ENCODE measurements around the gene NMRK2.
"Not testable (repeated sequence)": the region's sequence is repeated elsewhere in the genome, so short reads cannot be mapped to it uniquely, and the experiment has no call there.

NMRK2 gene, protein sequence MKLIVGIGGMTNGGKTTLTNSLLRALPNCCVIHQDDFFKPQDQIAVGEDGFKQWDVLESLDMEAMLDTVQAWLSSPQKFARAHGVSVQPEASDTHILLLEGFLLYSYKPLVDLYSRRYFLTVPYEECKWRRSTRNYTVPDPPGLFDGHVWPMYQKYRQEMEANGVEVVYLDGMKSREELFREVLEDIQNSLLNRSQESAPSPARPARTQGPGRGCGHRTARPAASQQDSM

DNA sequence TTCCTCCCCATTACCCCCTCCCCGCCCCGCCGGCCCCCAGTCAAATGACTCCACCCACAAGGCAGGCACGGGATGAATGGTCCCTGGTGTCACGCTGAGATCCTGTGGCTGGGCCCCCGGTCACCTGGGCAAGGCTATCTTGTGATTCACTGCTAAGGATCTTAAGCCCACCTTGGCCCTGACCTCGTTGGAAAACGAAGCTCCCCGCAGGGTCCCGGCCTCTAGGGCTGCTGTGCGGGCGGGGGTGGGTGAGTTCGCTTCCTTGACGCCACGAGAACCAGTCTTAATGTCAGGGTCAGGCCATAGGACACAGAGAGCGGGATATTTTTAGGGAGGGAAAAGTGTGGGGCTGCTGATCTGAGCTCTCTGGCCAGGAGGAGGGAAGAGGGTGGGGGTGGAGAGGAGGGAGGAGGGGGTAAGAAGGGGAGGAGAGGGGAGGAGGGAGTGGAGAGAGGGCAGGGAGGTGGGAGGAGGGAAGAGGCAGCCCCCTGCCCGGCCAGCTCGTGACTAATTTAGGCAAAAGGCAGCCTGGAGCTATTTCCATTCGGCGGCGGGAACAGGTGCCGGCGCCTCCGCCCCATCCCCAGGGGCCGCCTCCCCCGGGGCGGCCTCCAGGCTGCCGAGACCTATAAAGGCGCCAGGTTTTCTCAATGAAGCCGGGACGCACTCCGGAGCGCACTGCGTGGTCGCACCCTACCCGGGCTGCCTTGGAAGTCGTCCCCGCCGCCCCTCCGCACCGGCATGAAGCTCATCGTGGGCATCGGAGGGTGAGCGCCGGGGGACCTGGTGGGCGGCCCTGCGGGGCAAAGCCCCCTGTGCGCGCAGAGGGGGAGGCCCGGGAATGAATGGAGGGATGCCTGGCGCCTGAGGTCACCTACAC, at the start of gene NMRK2:
Gene NMRK2, plus strand, starts transcription at position 139 of the 880 bp plus-strand sequence. Its CDS starts 603 bp downstream, at position 742.
- H3K9ac ChIP-seq (ENCODE audit: insufficient read length): no peak within 1 kb of the TSS

DNA sequence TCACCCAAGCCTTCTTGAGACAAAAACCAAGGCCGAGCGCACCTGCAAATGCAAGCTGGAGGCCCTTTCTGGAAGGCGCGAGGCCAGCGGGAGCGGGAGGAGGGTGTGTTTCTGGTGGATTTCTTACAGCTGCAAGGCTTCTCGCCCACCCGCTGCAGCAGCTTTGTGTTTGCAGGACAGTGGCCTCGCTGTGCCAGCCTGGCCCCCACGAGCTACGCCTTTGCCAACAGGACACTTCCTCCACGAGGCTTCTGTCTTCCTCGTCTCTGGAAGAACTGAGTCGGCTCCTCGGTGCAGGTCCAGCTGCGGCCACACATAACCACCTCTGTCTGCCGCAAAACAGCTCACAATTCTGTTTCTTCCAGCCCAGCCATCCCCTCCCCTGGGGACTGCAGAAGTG, 42.3 kb upstream of the NMRK2 start:
- H3K4me3 ChIP-seq: no peak overlapping the region
- DNase-seq (ENCODE audit: low read depth, low spot score): no peak
- H3K9me3 ChIP-seq (ENCODE audit: low read depth, low read length): no peaks in the 10 kb centered on the region
- TF ChIP-seq EZH2 (IDR thresholded peaks at IDR 0.05) (no peak), FOXP2 (optimal IDR thresholded peaks at IDR 0.05; ENCODE audit: control extremely low read depth, extremely low read length, insufficient read depth) (no peak), POLR2AphosphoS5 (IDR thresholded peaks at IDR 0.05; ENCODE audit: borderline replicate concordance, low read depth, low read length) (no peak)
- H3K9ac ChIP-seq (ENCODE audit: insufficient read length): no peak overlapping the region
- no peaks in the 10 kb centered on the region for H3K36me3 ChIP-seq (ENCODE audit: insufficient read depth, low read length)
- no peak overlapping the region for H3K27ac ChIP-seq

More for the DNA sequence above, at the start of gene NMRK2:
- Histone ChIP-seq H3K27ac (no peak within 1 kb of the TSS), H3K36me3 (ENCODE audit: insufficient read depth, low read length) (no peaks in the 10 kb centered on the region), H3K9me3 (ENCODE audit: low read depth, low read length) (no peaks in the 10 kb centered on the region), H3K4me3 (peak within 1 kb of the TSS; percentile 28; the same call in 1 of the 2 replicates)
- TF ChIP-seq EZH2 (IDR thresholded peaks at IDR 0.05): peak; percentile 62
- no peak for TF ChIP-seq FOXP2 (optimal IDR thresholded peaks at IDR 0.05; ENCODE audit: control extremely low read depth, extremely low read length, insufficient read depth)
- TF ChIP-seq POLR2AphosphoS5 (IDR thresholded peaks at IDR 0.05; ENCODE audit: borderline replicate concordance, low read depth, low read length): no peak
- DNase-seq (ENCODE audit: low read depth, low spot score): no peak

DNA sequence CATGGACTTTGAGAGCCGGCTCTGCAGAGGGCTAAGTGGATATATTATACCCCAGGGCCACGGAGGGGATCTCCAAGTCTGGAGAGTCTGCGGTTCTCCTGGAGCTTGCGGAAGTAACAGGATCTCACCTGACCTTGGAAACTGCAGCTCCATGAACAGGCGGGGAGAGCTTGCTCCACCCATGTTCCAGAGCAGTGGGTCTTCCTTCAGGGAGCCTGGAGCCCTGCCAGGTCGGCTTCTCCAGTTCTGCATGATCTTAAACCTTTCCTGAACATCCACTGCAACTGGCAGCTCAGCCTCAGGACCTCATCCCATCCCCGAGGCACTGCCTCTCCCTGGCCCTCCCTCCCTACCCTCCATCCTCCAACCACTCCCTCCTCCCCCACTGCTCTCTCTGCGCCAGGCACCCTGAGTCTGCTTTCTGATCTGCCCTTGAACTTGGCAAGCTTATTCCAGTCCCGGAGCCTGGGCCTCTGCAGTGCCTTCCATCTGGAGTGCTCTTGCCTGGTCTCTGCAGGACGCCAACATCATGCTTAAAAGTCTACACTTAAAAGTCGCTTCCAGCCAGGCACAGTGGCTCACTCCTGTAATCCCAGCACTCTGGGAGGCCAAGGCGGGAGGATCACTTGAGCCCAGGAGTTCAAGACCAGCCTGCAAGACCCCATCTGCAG, 39.2 kb upstream of the NMRK2 start:
- Histone ChIP-seq H3K4me3 (no peak overlapping the region), H3K27ac (no peak overlapping the region), H3K9me3 (ENCODE audit: low read depth, low read length) (no peaks in the 10 kb centered on the region), H3K36me3 (ENCODE audit: insufficient read depth, low read length) (no peaks in the 10 kb centered on the region), H3K9ac (ENCODE audit: insufficient read length) (no peak overlapping the region)
- no peak for DNase-seq (ENCODE audit: low read depth, low spot score)
- TF ChIP-seq POLR2AphosphoS5 (IDR thresholded peaks at IDR 0.05; ENCODE audit: borderline replicate concordance, low read depth, low read length) (no peak), FOXP2 (optimal IDR thresholded peaks at IDR 0.05; ENCODE audit: control extremely low read depth, extremely low read length, insufficient read depth) (no peak), EZH2 (IDR thresholded peaks at IDR 0.05) (no peak)

DNA sequence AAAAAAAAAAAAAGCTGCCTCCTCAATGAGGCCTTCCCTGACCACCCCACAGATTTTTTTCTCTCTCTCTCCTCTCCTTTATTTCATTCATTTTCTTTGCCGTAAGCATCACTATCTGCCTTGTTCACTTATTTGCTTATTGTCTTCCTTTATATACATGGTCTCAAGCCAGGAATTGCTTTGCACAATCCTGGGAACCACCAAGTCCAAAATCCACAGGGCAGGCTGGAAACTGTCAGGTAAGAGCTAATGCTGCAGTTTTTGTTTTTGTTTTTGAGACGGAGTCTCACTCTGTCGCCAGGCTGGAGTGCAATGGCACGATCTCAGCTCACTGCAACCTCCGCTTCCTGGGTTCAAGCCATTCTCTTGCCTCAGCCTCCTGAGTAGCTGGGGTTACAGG, 37.9 kb upstream of the NMRK2 start:
- H3K9me3 ChIP-seq (ENCODE audit: low read depth, low read length); DNase-seq (ENCODE audit: low read depth, low spot score); H3K36me3 ChIP-seq (ENCODE audit: insufficient read depth, low read length); H3K4me3 ChIP-seq; H3K9ac ChIP-seq (ENCODE audit: insufficient read length); H3K27ac ChIP-seq: not testable (repeated sequence)

DNA sequence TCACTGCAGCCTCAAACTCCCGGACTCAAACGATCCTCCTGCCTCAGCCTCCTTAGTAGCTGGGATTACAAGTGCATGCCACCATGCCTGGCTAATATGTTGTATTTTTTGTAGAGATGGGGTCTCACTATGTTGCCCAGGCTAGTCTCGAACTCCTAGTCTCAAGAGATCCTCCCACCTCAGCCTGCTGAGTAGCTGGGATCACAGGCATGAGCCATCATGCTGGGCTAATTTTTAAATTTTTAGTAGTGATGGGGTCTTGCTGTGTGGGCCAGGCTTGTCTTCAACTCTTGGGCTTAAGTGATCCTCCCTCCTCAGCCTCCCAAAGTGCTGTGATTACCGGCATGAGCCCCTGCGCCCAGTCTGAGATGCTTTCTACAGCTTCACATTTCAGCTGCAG, 37.1 kb upstream of the NMRK2 start:
- Histone ChIP-seq H3K9ac (ENCODE audit: insufficient read length) (no peak overlapping the region), H3K36me3 (ENCODE audit: insufficient read depth, low read length) (no peaks in the 10 kb centered on the region), H3K9me3 (ENCODE audit: low read depth, low read length) (no peaks in the 10 kb centered on the region), H3K4me3 (no peak overlapping the region), H3K27ac (no peak overlapping the region)
- no peak for DNase-seq (ENCODE audit: low read depth, low spot score)
- TF ChIP-seq FOXP2 (optimal IDR thresholded peaks at IDR 0.05; ENCODE audit: control extremely low read depth, extremely low read length, insufficient read depth): no peak
- TF ChIP-seq EZH2 (IDR thresholded peaks at IDR 0.05): no peak
- no peak for TF ChIP-seq POLR2AphosphoS5 (IDR thresholded peaks at IDR 0.05; ENCODE audit: borderline replicate concordance, low read depth, low read length)

DNA sequence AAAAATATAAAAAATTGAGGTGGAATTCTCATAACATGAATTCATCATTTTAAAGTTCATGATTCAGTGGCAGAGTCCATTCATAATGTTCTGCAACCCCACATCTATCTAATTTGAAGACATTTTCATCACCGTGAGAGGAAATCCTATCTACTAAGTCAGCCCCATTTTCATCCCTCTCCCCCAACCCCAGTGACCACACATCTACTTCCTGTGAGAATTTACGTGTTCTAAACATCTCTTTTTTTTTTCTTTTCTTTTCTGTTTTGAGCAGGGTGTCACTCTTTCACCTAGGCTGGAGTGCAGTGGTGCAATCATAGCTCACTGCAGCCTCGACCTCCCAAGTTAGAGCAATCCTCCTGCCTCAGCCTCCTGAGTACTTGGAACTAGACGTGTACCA, 34.9 kb upstream of the NMRK2 start:
- TF ChIP-seq FOXP2 (optimal IDR thresholded peaks at IDR 0.05; ENCODE audit: control extremely low read depth, extremely low read length, insufficient read depth): no peak
- no peak for TF ChIP-seq EZH2 (IDR thresholded peaks at IDR 0.05)
- TF ChIP-seq POLR2AphosphoS5 (IDR thresholded peaks at IDR 0.05; ENCODE audit: borderline replicate concordance, low read depth, low read length): no peak
- no peaks in the 10 kb centered on the region for H3K9me3 ChIP-seq (ENCODE audit: low read depth, low read length)

DNA sequence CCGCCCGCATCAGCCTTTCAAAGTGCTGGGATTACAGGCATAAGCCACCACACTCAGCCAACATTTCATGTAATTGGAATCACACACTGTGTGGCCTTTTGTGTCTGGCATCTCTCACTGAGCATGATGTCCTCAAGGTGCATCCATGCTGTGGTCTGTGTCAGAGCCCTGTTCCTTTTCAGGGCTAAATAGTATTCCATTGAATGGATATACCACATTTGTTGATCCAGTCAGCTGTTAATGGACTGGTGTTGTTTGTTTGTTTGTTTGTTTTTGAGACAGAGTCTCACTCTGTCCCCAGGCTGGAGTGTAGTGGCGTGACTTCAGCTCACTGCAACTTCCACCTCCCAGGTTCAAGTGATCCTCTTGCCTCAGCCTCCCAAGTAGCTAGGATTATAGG, 34.4 kb upstream of the NMRK2 start:
- TF ChIP-seq POLR2AphosphoS5 (IDR thresholded peaks at IDR 0.05; ENCODE audit: borderline replicate concordance, low read depth, low read length) (no peak), FOXP2 (optimal IDR thresholded peaks at IDR 0.05; ENCODE audit: control extremely low read depth, extremely low read length, insufficient read depth) (no peak), EZH2 (IDR thresholded peaks at IDR 0.05) (no peak)
- Histone ChIP-seq H3K9me3 (ENCODE audit: low read depth, low read length) (no peaks in the 10 kb centered on the region), H3K36me3 (ENCODE audit: insufficient read depth, low read length) (no peaks in the 10 kb centered on the region), H3K4me3 (no peak overlapping the region), H3K27ac (no peak overlapping the region), H3K9ac (ENCODE audit: insufficient read length) (no peak overlapping the region)
- no peak for DNase-seq (ENCODE audit: low read depth, low spot score)

More for the DNA sequence above, 34.9 kb upstream of the NMRK2 start:
- no peak overlapping the region for H3K9ac ChIP-seq (ENCODE audit: insufficient read length)
- H3K27ac ChIP-seq: no peak overlapping the region
- H3K36me3 ChIP-seq (ENCODE audit: insufficient read depth, low read length): no peaks in the 10 kb centered on the region
- no peak for DNase-seq (ENCODE audit: low read depth, low spot score)
- H3K4me3 ChIP-seq: no peak overlapping the region

DNA sequence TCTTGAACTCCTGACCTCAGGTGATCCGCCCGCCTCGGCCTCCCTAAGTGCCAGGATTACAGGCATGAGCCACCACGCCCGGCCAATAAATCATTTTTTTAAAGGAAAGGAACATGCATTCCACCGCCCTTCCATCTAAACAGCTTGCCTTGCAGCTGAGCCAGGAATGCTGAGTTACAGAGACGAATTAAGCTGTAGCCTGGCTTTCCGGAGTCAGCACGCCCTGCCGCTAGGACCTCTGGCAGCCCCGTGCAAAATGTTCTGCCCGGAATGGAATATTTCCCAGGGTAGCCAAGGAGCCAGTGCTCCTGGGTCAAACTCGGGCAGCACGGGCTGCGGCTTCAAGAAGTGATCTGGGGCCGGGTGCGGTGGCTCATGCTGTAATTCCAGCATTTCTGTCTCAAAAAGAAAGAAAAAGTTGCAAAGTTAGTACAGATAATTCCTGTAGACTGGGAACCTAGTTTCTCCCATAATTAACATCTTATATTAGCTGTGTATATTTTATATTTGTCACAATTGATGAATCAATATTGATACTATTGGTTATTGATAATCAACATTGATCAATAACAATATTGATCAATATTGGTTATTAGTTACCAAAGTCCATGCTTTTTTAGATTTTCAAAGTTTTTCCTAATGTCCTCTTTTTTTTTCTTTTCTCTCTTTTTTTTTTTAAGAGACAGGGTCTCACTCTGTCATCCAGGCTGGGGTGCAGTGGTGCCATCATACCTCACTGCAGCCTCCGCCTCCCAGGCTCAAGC, 33.2 kb upstream of the NMRK2 start:
- TF ChIP-seq FOXP2 (optimal IDR thresholded peaks at IDR 0.05; ENCODE audit: control extremely low read depth, extremely low read length, insufficient read depth) (no peak), POLR2AphosphoS5 (IDR thresholded peaks at IDR 0.05; ENCODE audit: borderline replicate concordance, low read depth, low read length) (no peak), EZH2 (IDR thresholded peaks at IDR 0.05) (no peak)
- DNase-seq (ENCODE audit: low read depth, low spot score): no peak
- Histone ChIP-seq H3K36me3 (ENCODE audit: insufficient read depth, low read length) (no peaks in the 10 kb centered on the region), H3K9ac (ENCODE audit: insufficient read length) (no peak overlapping the region), H3K27ac (no peak overlapping the region), H3K9me3 (ENCODE audit: low read depth, low read length) (no peaks in the 10 kb centered on the region), H3K4me3 (no peak overlapping the region)
